SU-DHL-6 (cell line): ENCODE measurements around the gene ECHS1.

Experiments used
- CTCF ChIP-seq: fragments of 200-600 bp; sonication (generic); IDR thresholded peaks from one replicate; pipeline ENCODE4 v1.5.1; 2017; ENCODE audit warnings: antibody characterized with exemption, mild to moderate bottlenecking, low read length, moderate library complexity; ENCODE audit not compliant: insufficient read depth, poor library complexity, severe bottlenecking
- EZH2phosphoT487 ChIP-seq: fragments of 200-600 bp; sonication (generic), shearing (Covaris generic); conservative IDR thresholded peaks from 2 replicates; pipeline ENCODE4 v1.6.1; 2018; ENCODE audit warnings: mild to moderate bottlenecking, antibody characterized with exemption, low read length, moderate library complexity, mixed read lengths

DNA sequence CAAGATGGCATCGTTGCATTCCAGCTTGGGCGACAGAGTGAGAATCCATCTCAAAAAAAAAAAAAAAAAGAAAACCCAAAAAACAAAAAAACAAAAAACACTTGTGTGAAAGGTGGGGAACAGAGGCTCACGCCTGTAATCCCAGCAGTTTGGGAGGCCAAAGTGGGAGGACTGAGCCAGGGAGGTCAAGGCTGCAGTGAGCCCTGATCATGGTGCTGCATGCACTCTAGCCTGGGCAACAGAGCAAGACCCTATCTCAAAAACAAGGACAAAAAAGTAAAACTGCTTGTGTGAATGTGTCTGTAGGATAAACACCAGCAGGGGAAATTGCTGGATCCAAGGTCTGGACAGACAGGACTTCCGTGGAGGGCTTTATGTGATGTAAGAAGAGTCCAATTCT is 10.4 kb upstream of the ECHS1 start:
- no peak for TF ChIP-seq CTCF
- no peak for TF ChIP-seq EZH2phosphoT487
